Ecto neural progenitor cell (in vitro differentiated cells): ENCODE data around the gene GRB14.

Source experiments
- DNase-seq: peaks from one replicate; pipeline ENCODE4 v3.0.0-alpha.2; 2018; ENCODE audit warnings: low spot score

The GRB14 gene

DNA sequence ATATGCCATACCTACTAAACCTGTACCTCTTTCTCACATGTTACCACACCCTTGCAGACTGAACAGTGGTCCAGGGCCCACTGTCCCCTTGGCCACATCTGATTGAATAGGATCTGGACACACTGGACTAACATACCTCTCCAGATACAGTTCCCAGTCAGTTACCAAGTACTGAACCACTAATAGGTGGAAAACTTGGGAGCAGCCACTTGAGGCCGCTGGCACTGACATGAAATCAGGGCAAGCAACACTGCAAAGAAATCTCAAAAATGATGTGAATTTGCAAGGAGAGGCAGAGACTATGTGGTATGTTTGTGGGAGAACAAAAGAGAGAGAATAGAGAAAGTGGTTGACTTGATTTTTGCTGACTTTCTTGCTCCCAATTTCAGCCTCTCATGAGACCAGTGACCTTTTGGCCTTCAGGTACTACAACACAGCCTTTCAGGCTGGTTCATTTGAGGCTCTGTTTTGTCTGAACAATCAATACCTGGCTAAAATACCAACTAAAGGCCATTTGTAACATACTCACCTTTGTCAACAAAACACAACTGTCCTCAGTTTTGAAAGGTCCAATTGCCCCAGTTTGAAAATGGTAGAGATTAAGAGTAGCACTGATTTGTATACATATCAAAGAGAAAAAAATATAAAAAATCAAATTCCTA, 7.8 kb downstream of the GRB14 start:
- no peak for DNase-seq

GRCh38 chr2:164609790-164610189, 11.5 kb downstream of the GRB14 start:
- no peak for DNase-seq

- DNase-seq: no peak
Observed at GRCh38 chr2:164606557-164606956, 14.7 kb downstream of the GRB14 start.

- DNase-seq: no peak
Observed at GRCh38 chr2:164605295-164605694, 16.0 kb downstream of the GRB14 start.

- DNase-seq: no peak
Observed at GRCh38 chr2:164600763-164601162, 20.5 kb downstream of the GRB14 start.

DNA sequence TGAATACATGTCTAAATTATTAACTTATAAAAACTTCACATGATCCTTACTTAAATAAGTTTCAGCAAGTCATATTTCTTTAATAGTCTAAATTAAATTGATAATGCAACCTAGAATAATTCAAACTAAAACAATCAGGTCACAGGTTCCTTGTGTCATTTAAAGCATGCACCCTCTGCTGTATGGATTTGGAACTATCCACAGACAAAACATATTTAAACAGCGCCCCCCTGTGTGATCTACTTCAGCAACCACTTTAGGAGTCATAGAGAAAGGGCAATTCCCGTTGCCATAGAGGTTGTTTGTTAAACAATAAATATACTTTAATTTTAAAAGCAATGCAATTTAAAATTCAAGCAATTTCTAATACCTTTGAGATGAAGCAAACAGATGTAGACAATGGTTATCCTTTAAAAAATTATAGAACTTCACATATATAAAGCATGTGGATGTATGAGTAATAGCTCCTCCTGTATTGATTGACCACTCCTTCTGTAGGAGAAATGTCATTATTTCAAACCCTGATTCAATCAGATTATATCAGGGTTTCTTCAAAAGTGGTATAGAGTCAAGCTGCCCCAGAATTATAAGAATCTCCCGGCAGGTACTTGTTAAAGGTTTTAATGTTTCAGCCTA, 21.2 kb downstream of the GRB14 start:
- no peak for DNase-seq

- DNase-seq: no peak
Observed at GRCh38 chr2:164597983-164598382, 23.3 kb downstream of the GRB14 start.

DNA sequence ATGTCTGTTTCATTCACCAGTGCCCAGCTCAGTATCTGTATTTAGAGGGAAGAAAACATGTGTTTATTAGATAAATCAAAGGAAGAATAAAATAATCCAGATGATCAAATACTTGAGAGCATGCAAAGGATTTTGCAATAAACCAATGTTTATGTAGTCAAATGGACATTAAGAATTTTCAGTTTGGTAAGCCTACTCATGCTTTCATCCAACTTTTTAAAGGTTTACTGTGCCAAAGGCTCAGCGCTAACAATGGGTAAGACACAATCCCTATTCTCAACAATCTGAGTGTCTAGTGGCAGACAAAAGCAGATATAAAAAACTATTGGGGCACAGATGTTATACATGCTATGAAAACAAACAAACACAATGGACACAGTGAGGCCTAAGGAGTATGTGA, 26.3 kb downstream of the GRB14 start:
- DNase-seq: no peak

DNA sequence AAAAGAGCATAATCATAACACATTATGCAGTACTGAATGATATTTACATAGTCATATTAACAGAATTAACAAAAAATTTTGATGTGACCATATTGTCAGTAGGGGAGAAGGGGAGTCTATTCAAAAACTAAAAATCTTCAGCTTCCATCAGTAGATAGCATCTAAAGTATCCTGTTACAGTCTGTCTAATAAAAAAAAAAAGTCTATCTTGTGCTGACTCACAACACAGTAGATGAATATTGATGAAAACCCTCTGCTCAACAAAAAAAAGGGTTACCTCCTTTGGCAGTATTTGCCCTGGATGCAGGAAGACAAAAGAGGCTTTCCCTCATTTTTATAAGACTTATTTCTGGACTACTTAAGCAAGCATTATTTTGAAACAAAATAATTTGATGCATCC, 27.3 kb downstream of the GRB14 start:
- no peak for DNase-seq

DNA sequence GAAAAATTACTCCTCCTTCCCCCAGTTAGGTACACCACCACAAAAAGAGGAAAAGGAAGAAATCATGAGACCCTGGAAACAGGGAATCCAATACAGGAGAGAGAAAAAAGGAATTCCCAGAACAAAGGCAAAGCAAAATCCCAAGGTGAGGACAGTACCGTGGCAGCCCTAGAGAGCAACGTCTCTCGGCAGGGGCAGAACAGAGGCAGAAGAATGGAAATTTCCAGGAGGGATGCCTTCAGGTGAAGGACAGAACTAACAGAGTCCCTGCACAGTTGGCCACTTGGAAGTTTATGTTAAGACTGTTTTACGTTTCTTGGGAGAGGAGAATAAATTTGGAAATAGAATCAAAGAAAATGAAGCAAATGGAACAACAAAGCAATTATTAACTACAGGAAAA, 27.7 kb downstream of the GRB14 start:
- no peak for DNase-seq

DNA sequence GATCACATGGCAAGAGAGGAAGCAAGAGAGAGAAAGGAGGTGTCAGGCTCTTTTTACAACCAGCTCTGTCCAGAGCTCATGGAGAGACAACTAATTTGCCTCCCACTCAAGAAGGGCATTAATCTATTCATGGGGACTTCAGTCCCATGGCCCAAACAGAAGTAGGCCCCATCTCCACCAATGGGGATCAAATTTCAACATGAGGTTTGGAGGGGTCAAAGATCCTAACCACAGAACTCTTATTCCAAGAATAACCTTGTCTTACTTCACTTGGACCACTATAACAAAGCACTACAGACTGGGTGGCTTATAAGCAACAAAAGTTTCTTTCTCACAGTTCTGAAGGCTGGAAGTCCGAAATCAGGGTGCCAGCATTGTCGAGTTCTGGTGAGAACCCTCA, 31.8 kb downstream of the GRB14 start:
- no peak for DNase-seq

- DNase-seq: no peak
Observed at GRCh38 chr2:164581050-164581449, 40.2 kb downstream of the GRB14 start.

DNA sequence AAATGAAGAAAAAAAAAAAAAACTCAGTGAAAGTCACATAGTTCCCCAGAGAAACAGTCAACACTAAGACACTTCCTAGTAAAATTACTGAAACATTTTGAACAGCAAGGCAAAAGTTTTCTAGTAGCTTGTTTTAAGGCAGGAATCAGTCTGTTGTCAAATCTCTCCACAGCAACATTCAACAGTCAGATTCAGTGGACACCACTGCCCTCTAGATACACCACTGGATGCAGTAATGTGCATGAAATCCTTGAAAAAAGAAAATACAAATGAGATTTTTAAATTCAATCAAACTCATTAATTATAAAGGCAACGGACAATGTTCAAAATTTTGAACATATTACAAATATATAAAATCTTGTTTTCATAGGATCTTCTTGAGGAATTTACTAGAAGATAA, 46.4 kb downstream of the GRB14 start:
- DNase-seq: no peak

DNA sequence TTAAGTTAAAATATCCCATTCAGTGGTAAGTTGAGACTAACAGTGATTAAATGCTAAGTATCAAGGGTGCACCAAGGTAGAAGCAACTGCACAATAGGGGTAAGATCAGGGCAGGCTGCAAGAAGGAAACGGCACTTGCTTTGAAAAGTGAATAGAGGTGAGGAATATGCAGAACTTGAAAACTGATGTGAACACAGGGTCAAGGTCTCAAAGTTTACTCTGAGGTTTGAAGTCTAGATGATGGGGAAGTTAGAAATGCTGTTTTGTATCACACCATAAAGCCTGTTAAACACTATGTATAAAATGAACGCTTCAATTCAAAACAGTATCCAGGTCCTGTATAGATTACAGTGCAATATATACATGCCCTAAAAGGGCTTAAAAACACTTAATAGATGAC, 50.8 kb downstream of the GRB14 start:
- no peak for DNase-seq

- no peak for DNase-seq
Observed at GRCh38 chr2:164569378-164569777, 51.9 kb downstream of the GRB14 start.

- DNase-seq: no peak
Observed at GRCh38 chr2:164568317-164568716, 53.0 kb downstream of the GRB14 start.

- no peak for DNase-seq
Observed at GRCh38 chr2:164567335-164567989, 53.8 kb downstream of the GRB14 start.

- DNase-seq: no peak
Observed at GRCh38 chr2:164565359-164565758, 55.9 kb downstream of the GRB14 start.

GRCh38 chr2:164562666-164563065, 58.6 kb downstream of the GRB14 start:
- DNase-seq: no peak

- DNase-seq: no peak
Observed at GRCh38 chr2:164561991-164562390, 59.3 kb downstream of the GRB14 start.

- DNase-seq: no peak
Observed at GRCh38 chr2:164561416-164561815, 59.9 kb downstream of the GRB14 start.

GRCh38 chr2:164560902-164561301, 60.4 kb downstream of the GRB14 start:
- DNase-seq: no peak

GRCh38 chr2:164560181-164560792, 61.0 kb downstream of the GRB14 start:
- DNase-seq: no peak
